Parathyroid adenoma (tissue), 2 donors: Measurements from ENCODE around the gene RHCG.

Experiments
- H2AFZ ChIP-seq: fragments of 300-600 bp; sonication (generic); one replicate; pipeline ENCODE4 v1.7.0; 2017; ENCODE audit warnings: antibody characterized with exemption, mild to moderate bottlenecking
- H3K27ac ChIP-seq: fragments of 300-600 bp; sonication (generic); one replicate; pipeline ENCODE4 v1.7.0; 2017
- H3K27me3 ChIP-seq: fragments of 300-600 bp; sonication (generic); one replicate; pipeline ENCODE4 v1.7.0; 2017; ENCODE audit warnings: low read length; ENCODE audit not compliant: control insufficient read depth, insufficient read depth
- H3K36me3 ChIP-seq: fragments of 300-600 bp; sonication (generic); one replicate; pipeline ENCODE4 v1.7.0; 2017; ENCODE audit warnings: low read length; ENCODE audit not compliant: control insufficient read depth, insufficient read depth
- H3K4me1 ChIP-seq: fragments of 300-600 bp; sonication (generic); one replicate; pipeline ENCODE4 v1.7.0; 2017; ENCODE audit warnings: control low read depth
- H3K4me2 ChIP-seq: fragments of 300-600 bp; sonication (generic); one replicate; pipeline ENCODE4 v1.7.0; 2017; ENCODE audit warnings: low read length
- H3K4me3 ChIP-seq: fragments of 300-600 bp; sonication (generic); one replicate; pipeline ENCODE4 v1.7.0; 2017; ENCODE audit warnings: low read depth, low read length
- H3K79me2 ChIP-seq: fragments of 300-600 bp; sonication (generic); one replicate; pipeline ENCODE4 v1.7.0; 2017; ENCODE audit warnings: control low read depth
- H3K9ac ChIP-seq: fragments of 300-600 bp; sonication (generic); one replicate; pipeline ENCODE4 v1.7.0; 2017; ENCODE audit warnings: mild to moderate bottlenecking
- H3K9me3 ChIP-seq: fragments of 300-600 bp; sonication (generic); one replicate; pipeline ENCODE4 v1.7.0; 2017; ENCODE audit warnings: low read length; ENCODE audit not compliant: control insufficient read depth
- TF ChIP-seq, protein P1 (sequence below): fragments of 300-600 bp; sonication (generic); IDR thresholded peaks from one replicate; pipeline ENCODE4 v1.7.0; 2017; ENCODE audit warnings: antibody characterized with exemption, mild to moderate bottlenecking
- donor health status: primary hyperparathyroidism.

The RHCG gene

DNA sequence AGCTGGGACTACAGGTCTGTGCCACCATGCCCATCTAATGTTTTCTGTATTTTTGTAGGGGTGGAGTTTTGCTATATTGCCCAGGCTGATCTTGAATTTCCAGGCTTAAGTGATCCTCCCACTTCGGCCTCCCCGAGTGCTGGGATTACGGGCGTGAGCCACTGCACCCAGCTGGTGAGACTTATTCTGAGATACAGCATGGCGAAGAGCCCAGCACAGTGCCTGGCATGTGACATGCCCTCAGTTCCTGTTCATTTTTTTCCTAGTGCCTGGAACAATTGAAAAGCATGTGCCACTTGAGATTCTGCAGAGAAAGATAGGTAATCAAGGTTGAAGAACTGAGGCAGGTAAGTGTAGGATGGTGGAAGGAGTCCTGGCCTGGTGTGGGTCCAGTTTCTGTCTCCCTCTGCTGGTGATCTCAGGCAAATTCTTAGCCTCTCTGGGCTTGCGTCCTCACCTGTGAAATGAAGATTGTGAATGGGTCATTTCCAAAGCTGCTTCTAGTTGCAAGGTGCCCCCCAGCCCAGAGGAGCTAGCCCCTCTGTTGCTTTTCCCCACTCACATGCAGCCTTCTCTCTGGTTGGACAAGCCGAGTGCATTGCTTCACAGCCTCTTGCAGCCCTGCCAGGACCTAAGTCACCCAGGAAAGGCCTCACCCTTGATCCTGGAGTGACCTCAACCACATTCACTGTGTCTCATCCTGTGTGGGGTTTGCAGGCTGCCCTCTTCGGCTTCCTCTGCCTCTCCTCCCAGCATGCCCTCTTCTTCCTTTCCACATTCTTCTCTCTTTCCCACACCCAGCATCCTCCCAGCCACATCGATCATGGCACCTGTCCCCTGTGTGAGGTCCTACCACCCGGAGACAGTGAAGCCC is 4.3 kb upstream of the RHCG start:
- Histone ChIP-seq H3K36me3 (no peaks in the 10 kb centered on the region), H3K79me2 (no peaks in the 10 kb centered on the region), H3K9ac (no peak overlapping the region), H3K27me3 (no peaks in the 10 kb centered on the region), H3K4me2 (no peak overlapping the region), H3K9me3 (no peaks in the 10 kb centered on the region), H3K27ac (no peak overlapping the region), H2AFZ (no peak overlapping the region), H3K4me3 (no peak overlapping the region), H3K4me1 (no peaks in the 10 kb centered on the region)
- TF ChIP-seq, protein P1, sequence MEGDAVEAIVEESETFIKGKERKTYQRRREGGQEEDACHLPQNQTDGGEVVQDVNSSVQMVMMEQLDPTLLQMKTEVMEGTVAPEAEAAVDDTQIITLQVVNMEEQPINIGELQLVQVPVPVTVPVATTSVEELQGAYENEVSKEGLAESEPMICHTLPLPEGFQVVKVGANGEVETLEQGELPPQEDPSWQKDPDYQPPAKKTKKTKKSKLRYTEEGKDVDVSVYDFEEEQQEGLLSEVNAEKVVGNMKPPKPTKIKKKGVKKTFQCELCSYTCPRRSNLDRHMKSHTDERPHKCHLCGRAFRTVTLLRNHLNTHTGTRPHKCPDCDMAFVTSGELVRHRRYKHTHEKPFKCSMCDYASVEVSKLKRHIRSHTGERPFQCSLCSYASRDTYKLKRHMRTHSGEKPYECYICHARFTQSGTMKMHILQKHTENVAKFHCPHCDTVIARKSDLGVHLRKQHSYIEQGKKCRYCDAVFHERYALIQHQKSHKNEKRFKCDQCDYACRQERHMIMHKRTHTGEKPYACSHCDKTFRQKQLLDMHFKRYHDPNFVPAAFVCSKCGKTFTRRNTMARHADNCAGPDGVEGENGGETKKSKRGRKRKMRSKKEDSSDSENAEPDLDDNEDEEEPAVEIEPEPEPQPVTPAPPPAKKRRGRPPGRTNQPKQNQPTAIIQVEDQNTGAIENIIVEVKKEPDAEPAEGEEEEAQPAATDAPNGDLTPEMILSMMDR: no peak

DNA sequence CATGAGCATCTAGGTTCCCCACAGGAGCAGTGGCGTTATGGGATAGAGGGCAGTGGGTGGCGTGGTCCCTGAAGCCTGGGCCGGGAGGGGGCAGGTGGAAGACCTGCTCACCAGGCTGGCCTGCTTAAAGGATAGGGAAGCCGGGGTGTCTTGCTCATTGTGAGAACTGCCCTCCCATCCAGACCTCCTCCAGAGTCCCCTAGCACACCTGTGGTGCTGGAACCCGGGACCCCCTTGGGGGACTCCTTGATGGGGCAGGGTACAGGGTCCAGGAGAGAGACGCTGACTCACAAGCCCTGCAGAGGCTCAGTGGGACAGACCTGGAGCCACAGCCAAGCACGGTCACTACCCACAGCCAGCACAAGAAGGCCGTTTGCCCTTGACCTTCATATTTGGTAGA is 2.8 kb upstream of the RHCG start:
- H3K9ac ChIP-seq: no peak overlapping the region
- H3K27me3 ChIP-seq: no peaks in the 10 kb centered on the region
- H3K4me2 ChIP-seq: no peak overlapping the region
- H3K4me1 ChIP-seq: no peaks in the 10 kb centered on the region
- no peak overlapping the region for H3K27ac ChIP-seq
- H2AFZ ChIP-seq: no peak overlapping the region
- H3K36me3 ChIP-seq: no peaks in the 10 kb centered on the region
- no peaks in the 10 kb centered on the region for H3K79me2 ChIP-seq
- TF ChIP-seq, protein P1: no peak
- H3K9me3 ChIP-seq: no peaks in the 10 kb centered on the region
- no peak overlapping the region for H3K4me3 ChIP-seq

DNA sequence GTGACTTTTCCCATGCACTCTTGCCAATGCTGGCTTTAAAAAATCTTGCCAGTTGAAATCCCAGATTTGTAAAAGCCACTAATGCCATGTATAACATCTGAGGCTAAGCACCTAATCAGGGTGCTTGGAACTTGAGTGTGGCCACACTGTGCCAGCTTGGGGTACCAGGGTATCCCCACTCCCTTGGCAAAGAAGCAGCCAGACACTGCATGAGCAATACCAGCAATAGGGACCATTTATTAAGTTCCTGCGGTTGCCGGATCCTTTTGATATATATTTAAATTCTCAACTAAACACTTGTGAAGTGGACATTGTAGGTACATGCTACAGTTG is 2.2 kb upstream of the RHCG start:
- H2AFZ ChIP-seq: no peak overlapping the region
- no peak overlapping the region for H3K27ac ChIP-seq
- no peaks in the 10 kb centered on the region for H3K4me1 ChIP-seq
- no peak overlapping the region for H3K4me3 ChIP-seq
- no peaks in the 10 kb centered on the region for H3K9me3 ChIP-seq
- TF ChIP-seq, protein P1: no peak
- H3K79me2 ChIP-seq: no peaks in the 10 kb centered on the region
- H3K4me2 ChIP-seq: no peak overlapping the region
- no peaks in the 10 kb centered on the region for H3K27me3 ChIP-seq
- no peak overlapping the region for H3K9ac ChIP-seq
- no peaks in the 10 kb centered on the region for H3K36me3 ChIP-seq

DNA sequence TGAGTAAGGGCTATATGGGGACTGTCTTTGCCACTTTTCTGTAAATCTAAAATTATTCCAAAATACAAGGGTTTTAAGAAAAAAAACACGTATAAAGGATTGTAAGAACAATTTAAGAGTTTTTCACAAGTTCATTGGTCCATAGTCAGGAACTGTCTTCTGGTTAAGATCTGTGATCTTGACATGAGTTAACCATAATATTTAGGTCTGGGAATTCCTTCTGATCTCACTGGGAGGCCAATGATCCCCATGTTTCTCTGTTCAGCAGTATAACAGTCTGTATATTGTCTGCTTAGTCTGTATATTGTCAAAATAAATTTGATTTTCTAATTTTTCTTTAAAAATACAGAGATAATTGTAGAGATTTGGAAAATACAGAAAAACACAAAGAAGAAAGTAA is 848 bp upstream of the RHCG start:
- H3K4me2 ChIP-seq: no peak overlapping the region
- no peaks in the 10 kb centered on the region for H3K36me3 ChIP-seq
- H3K4me1 ChIP-seq: no peaks in the 10 kb centered on the region
- TF ChIP-seq, protein P1: no peak
- H2AFZ ChIP-seq: no peak overlapping the region
- no peak overlapping the region for H3K9ac ChIP-seq
- no peak overlapping the region for H3K27ac ChIP-seq
- H3K27me3 ChIP-seq: no peaks in the 10 kb centered on the region
- H3K4me3 ChIP-seq: no peak overlapping the region
- H3K79me2 ChIP-seq: no peaks in the 10 kb centered on the region
- no peaks in the 10 kb centered on the region for H3K9me3 ChIP-seq

DNA sequence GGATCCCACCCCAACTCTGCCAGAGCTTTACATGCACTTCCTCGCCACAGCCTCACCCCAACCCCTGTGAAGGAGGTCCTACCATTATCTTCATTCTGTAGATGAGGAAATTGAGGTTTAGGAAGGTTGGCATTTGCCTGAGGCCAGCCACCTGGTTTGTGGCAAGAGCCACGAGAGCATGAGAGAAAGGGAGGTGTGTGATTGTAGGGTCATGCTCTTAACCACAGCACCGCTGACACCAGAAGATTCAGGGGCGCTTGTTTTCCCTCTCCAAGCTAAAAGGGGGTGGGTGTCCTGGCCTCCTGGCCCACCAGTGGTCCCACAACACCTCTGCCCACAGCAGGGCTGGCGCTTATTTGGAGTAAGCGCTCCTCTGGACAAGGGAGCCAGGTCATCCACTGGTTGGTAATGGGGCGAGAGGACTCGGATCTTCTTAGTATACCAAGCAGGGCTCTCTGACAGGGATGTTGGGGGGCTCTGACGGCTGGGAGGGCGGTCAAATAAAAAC is 691 bp downstream of the RHCG start:
- Histone ChIP-seq H3K79me2 (no peaks in the 10 kb centered on the region), H3K27ac (no peak overlapping the region), H3K4me2 (no peak overlapping the region), H3K9me3 (no peaks in the 10 kb centered on the region), H3K27me3 (no peaks in the 10 kb centered on the region), H3K9ac (no peak overlapping the region), H3K36me3 (no peaks in the 10 kb centered on the region), H3K4me1 (no peaks in the 10 kb centered on the region), H2AFZ (no peak overlapping the region), H3K4me3 (no peak overlapping the region)
- TF ChIP-seq, protein P1: no peak
